Measurements from ENCODE around the gene PIP4K2B. TPM values are rescaled to one million over a fixed set of nuclear protein-coding genes. Genes with fewer than 3 reads are reported as not detected.

Gene PIP4K2B
- total and polyA plus RNA-seq, 9 of the 15 experiments (the other 6 are each of a cell fraction or from before 2014, with no cell fraction given): 3.7 to 29.9 (median 23.0) TPM

- TF ChIP-seq POLR2G (IDR thresholded peaks at IDR 0.05; ENCODE audit: low read depth, low read length) (peak; percentile 66), BRF2 (IDR thresholded peaks at IDR 0.05; ENCODE audit: borderline replicate concordance, insufficient read depth, insufficient read length) (no peak), RBM25 (IDR thresholded peaks at IDR 0.05; ENCODE audit: low read depth, low read length, severe bottlenecking) (peak; percentile 97), RBFOX2 (IDR thresholded peaks at IDR 0.05; ENCODE audit: low read depth, low read length) (peak; percentile 75), ZEB2 (IDR thresholded peaks at IDR 0.05) (no peak), DPF2 (IDR thresholded peaks at IDR 0.05) (0 out of 2 replicates have a peak, but pooled peaks have one; percentile 19), TRIM25 (IDR thresholded peaks at IDR 0.05; ENCODE audit: borderline replicate concordance) (no peak), RB1 (IDR thresholded peaks at IDR 0.05; ENCODE audit: low read depth) (peak; percentile 58; the same call in 1 of the 2 replicates), POLR2AphosphoS2 (IDR thresholded peaks at IDR 0.05; ENCODE audit: low read length) (no peak), TOE1 (IDR thresholded peaks at IDR 0.05; ENCODE audit: borderline replicate concordance) (peak; percentile 36; the same call in 1 of the 2 replicates), TOE1 (CRISPR knock-in tag; IDR thresholded peaks at IDR 0.05; ENCODE audit: borderline replicate concordance, low read depth) (no peak), E2F6 (IDR thresholded peaks at IDR 0.05; ENCODE audit: borderline replicate concordance in 1 of 2, extremely low read depth in 1 of 2, insufficient read depth in 1 of 2, insufficient read length in 1 of 2, low read depth in 1 of 2, low read length in 1 of 2, poor library complexity in 1 of 2, severe bottlenecking in 1 of 2) (peak; percentile 66 to 70), L3MBTL2 (IDR thresholded peaks at IDR 0.05) (peak; percentile 83), CREB3L1 (IDR thresholded peaks at IDR 0.05; ENCODE audit: borderline replicate concordance, low read depth) (peak; percentile 76; the same call in 1 of the 2 replicates), ZNF584 (CRISPR knock-in tag; IDR thresholded peaks at IDR 0.05; ENCODE audit: low read depth) (peak; percentile 81; the same call in 1 of the 2 replicates), EP300 (IDR thresholded peaks at IDR 0.05; ENCODE audit: low read length) (peak; percentile 25; the same call in 1 of the 2 replicates), CEBPB (tag; IDR thresholded peaks at IDR 0.05) (peak; percentile 92), E2F3 (CRISPR knock-in tag; IDR thresholded peaks at IDR 0.05) (peak; percentile 77; the same call in 1 of the 2 replicates), POLR2B (IDR thresholded peaks at IDR 0.05; ENCODE audit: low read depth, partially characterized antibody) (peak; percentile 85), ADNP (tag; IDR thresholded peaks at IDR 0.05) (no peak), TAF15 (IDR thresholded peaks at IDR 0.05; ENCODE audit: low read depth, low read length) (no peak), KLF13 (tag; IDR thresholded peaks at IDR 0.05; ENCODE audit: borderline replicate concordance, low read depth) (0 out of 2 replicates have a peak, but pooled peaks have one; percentile 11)
Observed at GRCh38 chr17:38752308-38753070, 46.9 kb downstream of the PIP4K2B start, which contains the start of gene PSMB3 (continued).
